H9 (cell line): Measurements from ENCODE around the gene C11orf24. TPM values are rescaled to one million over a fixed set of nuclear protein-coding genes. Genes with fewer than 3 reads are reported as not detected.

Experiments
- DNase-seq: peaks from one replicate; pipeline ENCODE4 v3.0.0-alpha.2; 2017
- H2AFZ ChIP-seq: one replicate; pipeline ENCODE4 v1.6.1; 2013; ENCODE audit warnings: mild to moderate bottlenecking, low read length, control low read depth, moderate library complexity
- H2AK5ac ChIP-seq: 2 replicates; pipeline ENCODE4 v1.6.1; 2013; ENCODE audit warnings: low read length, control low read depth, mixed read lengths; ENCODE audit not compliant: insufficient read length
- H2BK120ac ChIP-seq: one replicate; pipeline ENCODE4 v1.6.1; 2013; ENCODE audit warnings: low read depth, mild to moderate bottlenecking, low read length, control low read depth, inconsistent platforms; ENCODE audit not compliant: poor library complexity, severe bottlenecking
- H2BK12ac ChIP-seq: 2 replicates; pipeline ENCODE4 v1.6.1; 2013; ENCODE audit warnings: low read length, control low read depth, mixed read lengths, low read depth; ENCODE audit not compliant: insufficient read length
- H2BK15ac ChIP-seq: 2 replicates; pipeline ENCODE4 v1.6.1; 2013; ENCODE audit warnings: low read depth, low read length, control low read depth
- H2BK20ac ChIP-seq: one replicate; pipeline ENCODE4 v1.6.1; 2013; ENCODE audit warnings: low read depth, mild to moderate bottlenecking, low read length, control low read depth, inconsistent platforms; ENCODE audit not compliant: poor library complexity, severe bottlenecking
- H2BK5ac ChIP-seq: 2 replicates; pipeline ENCODE4 v1.6.1; 2013; ENCODE audit warnings: low read length, control low read depth, mixed read lengths; ENCODE audit not compliant: insufficient read length
- H3K14ac ChIP-seq: 2 replicates; pipeline ENCODE4 v1.6.1; 2013; ENCODE audit warnings: low read length, control low read depth; ENCODE audit not compliant: insufficient read depth
- H3K18ac ChIP-seq: 2 replicates; pipeline ENCODE4 v1.6.1; 2013; ENCODE audit warnings: low read depth, mild to moderate bottlenecking, mixed read lengths, low read length, control low read depth; ENCODE audit not compliant: insufficient read length
- H3K23ac ChIP-seq: 2 replicates; pipeline ENCODE4 v1.6.1; 2013; ENCODE audit warnings: low read length, control low read depth, mixed read lengths, low read depth; ENCODE audit not compliant: insufficient read length
- H3K23me2 ChIP-seq: 2 replicates; pipeline ENCODE4 v1.6.1; 2013; ENCODE audit warnings: low read depth, mild to moderate bottlenecking, mixed read lengths, low read length, control low read depth; ENCODE audit not compliant: insufficient read length, poor library complexity, severe bottlenecking
- H3K27ac ChIP-seq: 2 replicates; pipeline ENCODE4 v1.5.1; 2013; ENCODE audit warnings: low read length, control low read depth, mixed read lengths, low read depth; ENCODE audit not compliant: insufficient read length
- H3K27me3 ChIP-seq: 2 replicates; pipeline ENCODE4 v1.6.1; 2013; ENCODE audit warnings: low read length, control low read depth, inconsistent platforms; ENCODE audit not compliant: insufficient read depth
- H3K4ac ChIP-seq: 2 replicates; pipeline ENCODE4 v1.6.1; 2013; ENCODE audit warnings: low read depth, mild to moderate bottlenecking, control low read depth, inconsistent platforms, low read length, moderate library complexity
- H3K4me1 ChIP-seq: 2 replicates; pipeline ENCODE4 v1.6.1; 2013; ENCODE audit warnings: low read length, control low read depth, inconsistent platforms; ENCODE audit not compliant: insufficient read depth
- H3K4me2 ChIP-seq: 2 replicates; pipeline ENCODE4 v1.6.1; 2013; ENCODE audit warnings: low read length, control low read depth, mixed read lengths; ENCODE audit not compliant: insufficient read length, insufficient read depth
- H3K56ac ChIP-seq: 2 replicates; pipeline ENCODE4 v1.6.1; 2013; ENCODE audit warnings: low read depth, mild to moderate bottlenecking, mixed read lengths, low read length, control low read depth; ENCODE audit not compliant: insufficient read length
- H3K79me1 ChIP-seq: 2 replicates; pipeline ENCODE4 v1.6.1; 2013; ENCODE audit warnings: low read depth, mild to moderate bottlenecking, moderate library complexity, low read length, control low read depth, inconsistent platforms; ENCODE audit not compliant: insufficient read depth, poor library complexity, severe bottlenecking
- H3K79me2 ChIP-seq: 2 replicates; pipeline ENCODE4 v1.6.1; 2013; ENCODE audit warnings: low read length, control low read depth, inconsistent platforms; ENCODE audit not compliant: insufficient read depth
- H3K9ac ChIP-seq: 2 replicates; pipeline ENCODE4 v1.6.1; 2013; ENCODE audit warnings: low read length, control low read depth, mixed read lengths; ENCODE audit not compliant: insufficient read length; ENCODE audit errors: extremely low read depth
- H3K9me3 ChIP-seq: one replicate; pipeline ENCODE4 v1.6.1; 2013; ENCODE audit warnings: low read depth, low read length, inconsistent platforms; ENCODE audit not compliant: control insufficient read depth
- H3T11ph ChIP-seq: one replicate; pipeline ENCODE4 v1.6.1; 2013; ENCODE audit warnings: mild to moderate bottlenecking, low read length, control low read depth, inconsistent platforms
- H4K20me1 ChIP-seq: one replicate; pipeline ENCODE4 v1.6.1; 2013; ENCODE audit not compliant: control insufficient read depth, insufficient read length, insufficient read depth
- H4K5ac ChIP-seq: 2 replicates; pipeline ENCODE4 v1.6.1; 2013; ENCODE audit warnings: low read depth, mild to moderate bottlenecking, mixed read lengths, low read length, control low read depth; ENCODE audit not compliant: insufficient read length
- H4K8ac ChIP-seq: replicated peaks from 2 replicates; pipeline ENCODE4 v1.6.1; 2013; ENCODE audit warnings: low read length, control low read depth, mixed read lengths, low read depth; ENCODE audit not compliant: insufficient read length
- H4K91ac ChIP-seq: 2 replicates; pipeline ENCODE4 v1.6.1; 2013; ENCODE audit warnings: low read depth, mild to moderate bottlenecking, moderate library complexity, mixed read lengths, low read length, control low read depth; ENCODE audit not compliant: insufficient read length
- H3K27ac Mint-ChIP-seq, 3 experiments: 2 replicates in 2 of 3; 3 replicates in 1 of 3; pipeline ENCODE4 v1.8.0; 2020 to 2021; ENCODE audit warnings: mixed read lengths in 3 of 3, mild to moderate bottlenecking in 1 of 3, moderate library complexity in 1 of 3
- H3K27me3 Mint-ChIP-seq: 2 replicates; pipeline ENCODE4 v1.8.0; 2021; ENCODE audit warnings: low read depth, mild to moderate bottlenecking, moderate library complexity, mixed read lengths
- H3K36me3 Mint-ChIP-seq, 3 experiments: 2 replicates in 2 of 3; 3 replicates in 1 of 3; pipeline ENCODE4 v1.8.0; 2020 to 2021; ENCODE audit warnings: low read depth in 3 of 3, mixed read lengths in 3 of 3; ENCODE audit not compliant: insufficient read depth in 1 of 3
- H3K4me1 Mint-ChIP-seq, 2 experiments: 2 replicates each; pipeline ENCODE4 v1.8.0; 2020; ENCODE audit warnings: mixed read lengths in 2 of 2
- H3K4me3 Mint-ChIP-seq, 2 experiments: 2 replicates in 1 of 2; 3 replicates in 1 of 2; pipeline ENCODE4 v1.8.0; 2020 to 2021; ENCODE audit warnings: mild to moderate bottlenecking in 2 of 2, mixed read lengths in 2 of 2, moderate library complexity in 1 of 2
- H3K9me3 Mint-ChIP-seq, 2 experiments: 2 replicates in 1 of 2; 3 replicates in 1 of 2; pipeline ENCODE4 v1.8.0; 2020; ENCODE audit warnings: mild to moderate bottlenecking in 2 of 2, mixed read lengths in 2 of 2, moderate library complexity in 1 of 2
- CTCF ChIP-seq: fragments of 200-600 bp; sonication (generic); conservative IDR thresholded peaks from 3 replicates; pipeline ENCODE4 v1.8.0; 2021; ENCODE audit warnings: antibody characterized with exemption, mild to moderate bottlenecking
- WGBS: extraction: QIAGEN DNeasy Blood & Tissue Kit; methylation state at CpG from one replicate; pipeline ENCODE4 v1.1.7; 2013; ENCODE audit warnings: missing lambda C conversion rate, low lambda C conversion rate, mixed read lengths; ENCODE audit not compliant: insufficient read length; ENCODE audit errors: extremely low coverage; 5-methylcytosine and 5-hydroxymethylcytosine counted together
- total RNA-seq: library from RNA; stranded (reverse); gene quantifications from 2 replicates; pipeline ENCODE4 v1.2.1, GENCODE V29; 2021

The C11orf24 gene
- total RNA-seq, 1 experiment from 2014 or later = 46.8 TPM

- Mint-ChIP-seq H3K4me1 (peaks cover 3 to 5% of the 10 kb centered on the region in 2 experiments; a peak in 3 of 4 replicates), H3K9me3 (peaks cover 0 to 7% of the 10 kb centered on the region in 2 experiments; a peak in 2 of 5 replicates), H3K27ac (no peak overlapping the region), H3K36me3 (no peaks in the 10 kb centered on the region; a peak in 1 of 7 replicates), H3K27me3 (peaks cover 10% of the 10 kb centered on the region), H3K4me3 (no peak overlapping the region)
- Histone ChIP-seq H2BK15ac (no peak overlapping the region), H2BK20ac (no peak overlapping the region), H3K79me1 (no peaks in the 10 kb centered on the region), H3K18ac (no peak overlapping the region), H3K14ac (no peak overlapping the region), H3K4me2 (no peak overlapping the region), H3K27ac (no peak overlapping the region), H3K23me2 (no peaks in the 10 kb centered on the region), H2BK120ac (no peak overlapping the region), H2AFZ (no peak overlapping the region), H3K27me3 (no peaks in the 10 kb centered on the region), H3K9ac (no peak overlapping the region), H3K4me1 (no peaks in the 10 kb centered on the region), H2BK12ac (no peak overlapping the region), H4K91ac (no peak overlapping the region), H2AK5ac (no peak overlapping the region), H4K20me1 (no peaks in the 10 kb centered on the region), H3K23ac (no peak overlapping the region), H3K9me3 (no peaks in the 10 kb centered on the region), H2BK5ac (no peak overlapping the region), H3K79me2 (no peaks in the 10 kb centered on the region), H3K56ac (no peak overlapping the region), H4K5ac (no peak overlapping the region), H3K4ac (no peak overlapping the region), H4K8ac (no peak overlapping the region), H3T11ph (no peak overlapping the region)
- TF ChIP-seq CTCF = no peak
- no CpG with 5 or more reads among the region's 7 CpGs for WGBS
- DNase-seq = no peak
These were observed 40.2 kb downstream of the C11orf24 start for GRCh38 chr11:68231621-68232020.
